Psoas muscle (tissue), 8 donors: ENCODE measurements around the gene CPHXL2. TPM values are rescaled to one million over a fixed set of nuclear protein-coding genes. Genes with fewer than 3 reads are reported as not detected.

ENCODE experiments used
- ATAC-seq, 4 donors: fragments of 200-7000 bp; cut with Tn5 transposase; one replicate each; pipeline ENCODE4 v1.9.1; 2020; ENCODE audit warnings: moderate library complexity in 3 of 4, mild to moderate bottlenecking in 2 of 4
- DNase-seq, 2 donors: peaks; one replicate each; pipeline ENCODE4 v3.0.0-alpha.2; 2020
- H3K27ac ChIP-seq: fragments of 200-600 bp; one replicate; pipeline ENCODE4 v1.8.0; 2022
- H3K27me3 ChIP-seq, 3 donors: fragments of 200-600 bp in 1 of 3; one replicate each; pipeline versions ENCODE4 v1.6.1 to v1.8.0; 2013 to 2022; ENCODE audit warnings: low read length in 2 of 3, mild to moderate bottlenecking in 2 of 3, moderate library complexity in 1 of 3; ENCODE audit not compliant: insufficient read depth in 3 of 3
- H3K36me3 ChIP-seq, 2 donors: fragments of 200-600 bp in 1 of 2; one replicate each; pipeline versions ENCODE4 v1.6.1 to v1.8.0; 2013 to 2022; ENCODE audit warnings: low read depth in 1 of 2, mild to moderate bottlenecking in 1 of 2, moderate library complexity in 1 of 2; ENCODE audit not compliant: insufficient read depth in 1 of 2
- H3K4me1 ChIP-seq: fragments of 200-600 bp; one replicate; pipeline ENCODE4 v1.8.0; 2022
- H3K4me3 ChIP-seq: fragments of 200-600 bp; one replicate; pipeline ENCODE4 v1.8.0; 2022; ENCODE audit warnings: mild to moderate bottlenecking
- H3K9me3 ChIP-seq: fragments of 200-600 bp; one replicate; pipeline ENCODE4 v1.8.0; 2022
- CTCF ChIP-seq: fragments of 200-600 bp; IDR thresholded peaks from one replicate; pipeline ENCODE4 v1.8.0; 2022; ENCODE audit warnings: antibody characterized with exemption
- WGBS, 3 donors: extraction: QIAGEN DNeasy Blood & Tissue Kit; methylation state at CpG; one replicate each; pipeline versions ENCODE4 v1.1.6 to v1.1.7; 2013; 5-methylcytosine and 5-hydroxymethylcytosine counted together
- intact Hi-C, 2 donors: fragments of 100-400 bp; cut with DNase I; formaldehyde crosslinking; loops; one replicate each; pipeline versions ENCODE4 v1.11.0 to v1.14.2; 2022
- polyA plus RNA-seq, 3 donors: library from polyadenylated mRNA; stranded (reverse); fragments of 200-250 nt; gene quantifications; one replicate each; pipeline ENCODE4 v1.2.3, GENCODE V29; 2013
- total RNA-seq, 4 donors: library from RNA; stranded (reverse); fragmentation: NEBNext Ultra II Directional in 2 of 4; extraction: Animal tissue kit (Norgen Biotek cat#: 25700) in 2 of 4; gene quantifications; one replicate each; pipeline versions ENCODE4 v1.2.1 to v1.2.4, GENCODE V29; 2021 to 2023
- donor health status: healthy with polysubstance abuse.
- donor health status: DM: no; HTN: no; CAD: no; lungs with moderate emphysema.
- donor health status: Bipolar disorder and iron deficiency.
- donor health status: healthy.
- donor health status: DM: yes; HTN: yes; CAD: no.
- donor health status: DM: no; HTN: no; CAD: no.
- donor health status: DM: no; HTN: no; CAD: no.
- donor health status: DM: yes; HTN: yes; CAD: no.

The CPHXL2 gene
- total and polyA plus RNA-seq, 7 donors: not detected

- TF ChIP-seq CTCF: no peak
- ATAC-seq: no peak
- H3K27ac ChIP-seq: peak overlapping the region; percentile 8
- WGBS, 3 donors: 48 to 51% (median 49%) methylated on average over 3 of the region's 3 CpGs
- no peaks in the 10 kb centered on the region for H3K9me3 ChIP-seq
- H3K36me3 ChIP-seq: peaks cover 38 to 83% of the 10 kb centered on the region in 2 donors
- H3K27me3 ChIP-seq: no peaks in the 10 kb centered on the region
- no peak overlapping the region for H3K4me3 ChIP-seq
- no peak for DNase-seq
- H3K4me1 ChIP-seq: no peaks in the 10 kb centered on the region
- intact Hi-C loops: no loop called here
Observed at GRCh38 chr16:75627851-75628250, 49.0 kb downstream of the CPHXL2 start.

- peaks cover 7% of the 10 kb centered on the region for H3K4me1 ChIP-seq
- no peak for TF ChIP-seq CTCF
- intact Hi-C loops: no loop called here
- WGBS, 3 donors: 73 to 89% (median 75%) methylated on average over 4 of the region's 4 CpGs
- no peak overlapping the region for H3K27ac ChIP-seq
- H3K27me3 ChIP-seq: no peaks in the 10 kb centered on the region
- peaks cover 30 to 73% of the 10 kb centered on the region in 2 donors for H3K36me3 ChIP-seq
- no peaks in the 10 kb centered on the region for H3K9me3 ChIP-seq
- ATAC-seq: no peak
- DNase-seq: no peak
- H3K4me3 ChIP-seq: no peak overlapping the region
Observed at GRCh38 chr16:75626806-75627205, 50.0 kb downstream of the CPHXL2 start.

- no peaks in the 10 kb centered on the region for H3K27me3 ChIP-seq
- 72 to 90% (median 89%) methylated on average over 4 of the region's 4 CpGs for WGBS, 3 donors
- no peak overlapping the region for H3K4me3 ChIP-seq
- peaks cover 17% of the 10 kb centered on the region for H3K4me1 ChIP-seq
- no peak for TF ChIP-seq CTCF
- intact Hi-C loops: loop anchor here (5.0 kb wide), 2 partner anchors 38 to 153 kb away; no protein-coding TSS in a partner anchor
- H3K9me3 ChIP-seq: no peaks in the 10 kb centered on the region
- DNase-seq (no peak), ATAC-seq (no peak)
- peaks cover 29 to 61% of the 10 kb centered on the region in 2 donors for H3K36me3 ChIP-seq
- H3K27ac ChIP-seq: no peak overlapping the region
Observed at GRCh38 chr16:75624921-75625334, 51.9 kb downstream of the CPHXL2 start.

GRCh38 chr16:75622761-75623605 lies 53.8 kb downstream of the CPHXL2 start, which contains the start of gene ADAT1:
TSS of gene ADAT1 (minus strand) at chr16:75623281. CDS start at chr16:75620799, 2,482 bp downstream.
- H3K27ac ChIP-seq: peak within 1 kb of the TSS; percentile 91
- peaks cover 17% of the 10 kb centered on the region for H3K4me1 ChIP-seq
- H3K27me3 ChIP-seq: no peaks in the 10 kb centered on the region
- 0% methylated on average over 62 of the region's 62 CpGs for whole genome bisulfite sequencing, 3 donors
- DNase-seq (peak; percentile 98 to 99), ATAC-seq (peak; percentile 96 to 98 (median 97))
- H3K4me3 ChIP-seq: peak within 1 kb of the TSS; percentile 76
- peaks cover 21 to 61% of the 10 kb centered on the region in 2 donors for H3K36me3 ChIP-seq
- TF ChIP-seq CTCF: no peak
- H3K9me3 ChIP-seq: no peaks in the 10 kb centered on the region
- intact Hi-C loops: loop anchor here (2.0 to 5.0 kb wide), 3 partner anchors 36 to 151 kb away; partner anchors contain the start of gene GABARAPL2 (in 1 of the 2)
